GM06990 (cell line): ENCODE results near the gene MYO9A.

Experiments
- DNase-seq: peaks from one replicate; pipeline ENCODE4 v3.0.0-alpha.2; 2011; ENCODE audit not compliant: insufficient read length; ENCODE audit errors: extremely low read depth
- H3K27me3 ChIP-seq: replicated peaks from 2 replicates; pipeline ENCODE4 v1.6.0; 2011; ENCODE audit warnings: low read length; ENCODE audit not compliant: control insufficient read depth, insufficient read depth
- H3K36me3 ChIP-seq: 2 replicates; pipeline ENCODE4 v1.5.1; 2011; ENCODE audit warnings: low read length; ENCODE audit not compliant: control insufficient read depth, insufficient read depth
- H3K4me3 ChIP-seq: replicated peaks from 2 replicates; pipeline ENCODE4 v1.5.1; 2011; ENCODE audit warnings: low read depth, mild to moderate bottlenecking, control low read depth, low read length
- CTCF ChIP-seq: IDR thresholded peaks from 2 replicates; pipeline ENCODE4 v1.5.1; 2011; ENCODE audit warnings: low read length, control low read depth, mild to moderate bottlenecking, inconsistent platforms; ENCODE audit not compliant: insufficient read depth, poor library complexity, severe bottlenecking

MYO9A gene

GRCh38 chr15:72162569-72162968 is 44.6 kb upstream of the MYO9A start:
- no peak overlapping the region for H3K4me3 ChIP-seq

GRCh38 chr15:72161361-72162132 is 43.6 kb upstream of the MYO9A start:
- Histone ChIP-seq H3K4me3 (no peak overlapping the region), H3K27me3 (no peaks in the 10 kb centered on the region; the same call in none of the 2 replicates), H3K36me3 (no peaks in the 10 kb centered on the region)
- no peak for DNase-seq
- no peak for TF ChIP-seq CTCF

More at GRCh38 chr15:72162569-72162968, 44.6 kb upstream of the MYO9A start:
- DNase-seq = no peak
- no peaks in the 10 kb centered on the region for H3K36me3 ChIP-seq
- no peak for TF ChIP-seq CTCF
- H3K27me3 ChIP-seq = no peaks in the 10 kb centered on the region; the same call in none of the 2 replicates

- no peak for TF ChIP-seq CTCF
- DNase-seq = no peak
- no peaks in the 10 kb centered on the region for H3K36me3 ChIP-seq
These were observed 42.8 kb upstream of the MYO9A start for GRCh38 chr15:72160696-72161245.

GRCh38 chr15:72156928-72157327 is 39.0 kb upstream of the MYO9A start:
- H3K4me3 ChIP-seq = no peak overlapping the region
- no peak for DNase-seq
- no peaks in the 10 kb centered on the region for H3K27me3 ChIP-seq
- TF ChIP-seq CTCF = no peak
- H3K36me3 ChIP-seq = no peaks in the 10 kb centered on the region

More at GRCh38 chr15:72160696-72161245, 42.8 kb upstream of the MYO9A start:
- no peak overlapping the region for H3K4me3 ChIP-seq
- no peaks in the 10 kb centered on the region; the same call in none of the 2 replicates for H3K27me3 ChIP-seq

GRCh38 chr15:72155635-72156616 is 38.0 kb upstream of the MYO9A start:
- TF ChIP-seq CTCF = peak; percentile 91

More at GRCh38 chr15:72155635-72156616, 38.0 kb upstream of the MYO9A start:
- no peaks in the 10 kb centered on the region for H3K36me3 ChIP-seq
- H3K4me3 ChIP-seq = peak overlapping the region; percentile 50
- peak; percentile 47 for DNase-seq
- no peaks in the 10 kb centered on the region for H3K27me3 ChIP-seq
